ENCODE results near the gene CCDC9.

DNA sequence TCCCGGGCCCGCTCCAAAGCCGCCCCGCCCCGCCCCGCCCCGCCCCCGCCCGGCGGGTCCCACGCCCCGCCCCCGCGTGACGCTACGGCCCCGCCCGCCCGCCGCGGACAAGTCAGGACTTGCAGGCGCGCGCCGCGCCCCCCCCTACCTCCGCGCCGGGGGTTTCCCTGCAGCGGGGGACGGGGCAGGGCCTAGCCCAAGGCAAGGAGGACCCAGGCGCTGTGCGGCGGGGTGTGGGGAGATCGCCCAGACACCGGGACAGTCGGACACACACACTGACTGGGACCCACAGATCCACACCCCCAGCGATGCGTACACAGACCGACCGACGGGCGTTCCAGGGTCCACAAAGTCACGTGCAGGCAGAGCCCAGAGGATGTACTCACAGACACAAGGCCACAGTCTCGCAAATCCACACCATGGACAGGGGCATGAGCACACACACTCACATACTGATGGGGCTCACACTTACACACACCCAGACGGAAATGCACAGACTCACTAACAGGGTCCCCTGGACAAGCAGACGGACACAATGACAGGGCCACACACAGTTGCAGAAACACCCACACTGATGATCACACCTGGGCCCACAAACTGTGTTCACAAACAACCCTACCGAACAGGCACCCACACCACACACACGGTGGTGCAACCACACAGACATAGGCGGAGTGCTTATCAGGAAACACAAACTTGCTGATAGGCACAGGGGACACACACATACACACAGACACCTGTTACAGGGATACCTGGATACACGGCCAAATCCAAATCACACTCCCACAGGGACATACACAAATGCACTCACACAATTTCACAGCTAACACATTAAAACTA, 24.9 kb upstream of the CCDC9 start:
- TF ChIP-seq, protein P1, sequence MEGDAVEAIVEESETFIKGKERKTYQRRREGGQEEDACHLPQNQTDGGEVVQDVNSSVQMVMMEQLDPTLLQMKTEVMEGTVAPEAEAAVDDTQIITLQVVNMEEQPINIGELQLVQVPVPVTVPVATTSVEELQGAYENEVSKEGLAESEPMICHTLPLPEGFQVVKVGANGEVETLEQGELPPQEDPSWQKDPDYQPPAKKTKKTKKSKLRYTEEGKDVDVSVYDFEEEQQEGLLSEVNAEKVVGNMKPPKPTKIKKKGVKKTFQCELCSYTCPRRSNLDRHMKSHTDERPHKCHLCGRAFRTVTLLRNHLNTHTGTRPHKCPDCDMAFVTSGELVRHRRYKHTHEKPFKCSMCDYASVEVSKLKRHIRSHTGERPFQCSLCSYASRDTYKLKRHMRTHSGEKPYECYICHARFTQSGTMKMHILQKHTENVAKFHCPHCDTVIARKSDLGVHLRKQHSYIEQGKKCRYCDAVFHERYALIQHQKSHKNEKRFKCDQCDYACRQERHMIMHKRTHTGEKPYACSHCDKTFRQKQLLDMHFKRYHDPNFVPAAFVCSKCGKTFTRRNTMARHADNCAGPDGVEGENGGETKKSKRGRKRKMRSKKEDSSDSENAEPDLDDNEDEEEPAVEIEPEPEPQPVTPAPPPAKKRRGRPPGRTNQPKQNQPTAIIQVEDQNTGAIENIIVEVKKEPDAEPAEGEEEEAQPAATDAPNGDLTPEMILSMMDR (IDR thresholded peaks at IDR 0.05 in 4 of 5, conservative IDR thresholded peaks at IDR 0.05 in 1 of 5) = no peak
- no peak for TF ChIP-seq POLR2A (IDR thresholded peaks at IDR 0.05)
